Activated naive CD4-positive, alpha-beta T cell treated with anti-CD3 and anti-CD28 coated beads, Interleukin-2, amount 50 U/mL, for 72 hours (primary cell): Measurements from ENCODE around the gene PBX4. TPM values are rescaled to one million over a fixed set of nuclear protein-coding genes. Genes with fewer than 3 reads are reported as not detected.
"Not testable (repeated sequence)": the region's sequence is repeated elsewhere in the genome, so short reads cannot be mapped to it uniquely, and the experiment has no call there.

ENCODE experiments used
- ATAC-seq, 2 donors: fragments of 150-1000 bp; cut with Tn5 transposase; 2 replicates each; pipeline ENCODE4 v1.10.0; 2021; ENCODE audit warnings: mild to moderate bottlenecking in 2 of 2, moderate library complexity in 2 of 2
- DNase-seq, 2 donors: peaks; one replicate each; pipeline ENCODE4 v3.0.0; 2021 to 2022; ENCODE audit warnings: low spot score in 2 of 2
- H3K27ac Mint-ChIP-seq, 2 donors: one replicate each; pipeline ENCODE4 v1.8.0; 2022; ENCODE audit warnings: mild to moderate bottlenecking in 2 of 2, mixed read lengths in 2 of 2
- H3K36me3 Mint-ChIP-seq, 2 donors: one replicate each; pipeline ENCODE4 v1.8.0; 2022; ENCODE audit warnings: mixed read lengths in 2 of 2
- H3K9me3 Mint-ChIP-seq, 2 donors: one replicate each; pipeline ENCODE4 v1.8.0; 2022; ENCODE audit warnings: mixed read lengths in 2 of 2
- total RNA-seq, 2 donors: library from RNA; stranded (reverse); gene quantifications; one replicate each; pipeline ENCODE4 v1.2.3, GENCODE V29; 2022

PBX4 gene
- total RNA-seq, 2 donors from 2014 or later = 27.6 to 37.3 TPM

GRCh38 chr19:19615086-19615485, 3.4 kb downstream of the PBX4 start:
- peak; percentile 19 to 63 for ATAC-seq
- no peak for DNase-seq
- no peaks in the 10 kb centered on the region for H3K9me3 Mint-ChIP-seq

GRCh38 chr19:19613506-19613905, 5.0 kb downstream of the PBX4 start:
- Mint-ChIP-seq H3K36me3 (peaks cover 8 to 25% of the 10 kb centered on the region in 2 donors), H3K27ac (no peak overlapping the region), H3K9me3 (no peaks in the 10 kb centered on the region)
- no peak for ATAC-seq
- DNase-seq = no peak

More at GRCh38 chr19:19615086-19615485, 3.4 kb downstream of the PBX4 start:
- H3K36me3 Mint-ChIP-seq = peaks cover 8 to 15% of the 10 kb centered on the region in 2 donors
- H3K27ac Mint-ChIP-seq = peak overlapping the region; percentile 53 to 68

- ATAC-seq = no peak
Measured at GRCh38 chr19:19610376-19611202, 7.9 kb downstream of the PBX4 start.

GRCh38 chr19:19606686-19607085, 11.8 kb downstream of the PBX4 start:
- not testable (repeated sequence) for DNase-seq, ATAC-seq
- H3K27ac Mint-ChIP-seq = peak overlapping the region; percentile 78 to 95

More at GRCh38 chr19:19610376-19611202, 7.9 kb downstream of the PBX4 start:
- DNase-seq = no peak
- Mint-ChIP-seq H3K36me3 (peaks cover 0 to 27% of the 10 kb centered on the region in 2 donors), H3K9me3 (no peaks in the 10 kb centered on the region), H3K27ac (no peak overlapping the region)

GRCh38 chr19:19606021-19606420, 12.5 kb downstream of the PBX4 start:
- ATAC-seq (peak; percentile 86 to 88), DNase-seq (no peak)
- Mint-ChIP-seq H3K27ac (peak overlapping the region; percentile 78 to 95), H3K9me3 (peaks cover 7% of the 10 kb centered on the region in 2 donors), H3K36me3 (peaks cover 8 to 34% of the 10 kb centered on the region in 2 donors)

More at GRCh38 chr19:19606686-19607085, 11.8 kb downstream of the PBX4 start:
- H3K9me3 Mint-ChIP-seq = not testable (repeated sequence)
- H3K36me3 Mint-ChIP-seq = peaks cover 1 to 27% of the 10 kb centered on the region in 2 donors

- ATAC-seq = no peak
- Mint-ChIP-seq H3K9me3 (peaks cover 10% of the 10 kb centered on the region in 2 donors), H3K27ac (peak overlapping the region in 1 of 2 donors; percentile 100), H3K36me3 (peaks cover 11 to 24% of the 10 kb centered on the region in 2 donors)
- no peak for DNase-seq
Measured at GRCh38 chr19:19602713-19603324, 15.7 kb downstream of the PBX4 start.

GRCh38 chr19:19602136-19602712, 16.3 kb downstream of the PBX4 start:
- H3K36me3 Mint-ChIP-seq = peaks cover 16 to 29% of the 10 kb centered on the region in 2 donors
- DNase-seq = no peak
- ATAC-seq = no peak
- H3K27ac Mint-ChIP-seq = peak overlapping the region; percentile 60 to 100
- peaks cover 10% of the 10 kb centered on the region in 2 donors for H3K9me3 Mint-ChIP-seq

GRCh38 chr19:19600793-19601330, 17.6 kb downstream of the PBX4 start:
- no peak for ATAC-seq
- Mint-ChIP-seq H3K36me3 (peaks cover 17 to 30% of the 10 kb centered on the region in 2 donors), H3K9me3 (peaks cover 10% of the 10 kb centered on the region in 2 donors), H3K27ac (peak overlapping the region; percentile 60 to 100)
- DNase-seq = no peak

GRCh38 chr19:19598728-19599451, 19.6 kb downstream of the PBX4 start:
- peak; percentile 59 to 68 for ATAC-seq

GRCh38 chr19:19597809-19598306, 20.6 kb downstream of the PBX4 start:
- ATAC-seq = peak; percentile 78 to 81
- Mint-ChIP-seq H3K36me3 (peaks cover 17 to 36% of the 10 kb centered on the region in 2 donors), H3K27ac (peak overlapping the region; percentile 100), H3K9me3 (peaks cover 10% of the 10 kb centered on the region in 2 donors)
- peak; percentile 58 to 76 for DNase-seq

More at GRCh38 chr19:19598728-19599451, 19.6 kb downstream of the PBX4 start:
- Mint-ChIP-seq H3K36me3 (peaks cover 17 to 37% of the 10 kb centered on the region in 2 donors), H3K27ac (peak overlapping the region; percentile 100)
- not testable (repeated sequence) for H3K9me3 Mint-ChIP-seq
- DNase-seq = peak; percentile 56 to 77

GRCh38 chr19:19595171-19595701, 23.3 kb downstream of the PBX4 start:
- no peak for DNase-seq
- H3K9me3 Mint-ChIP-seq = no peaks in the 10 kb centered on the region
- H3K27ac Mint-ChIP-seq = peak overlapping the region in 1 of 2 donors; percentile 100
- ATAC-seq = no peak
- peaks cover 11 to 33% of the 10 kb centered on the region in 2 donors for H3K36me3 Mint-ChIP-seq

- Mint-ChIP-seq H3K27ac (peak overlapping the region in 1 of 2 donors; percentile 83), H3K9me3 (no peaks in the 10 kb centered on the region)
- no peak for DNase-seq
Measured at GRCh38 chr19:19594381-19594780, 24.1 kb downstream of the PBX4 start.

GRCh38 chr19:19592690-19593089, 25.8 kb downstream of the PBX4 start:
- Mint-ChIP-seq H3K36me3 (peaks cover 11 to 45% of the 10 kb centered on the region in 2 donors), H3K27ac (peak overlapping the region in 1 of 2 donors; percentile 88), H3K9me3 (no peaks in the 10 kb centered on the region)
- no peak for DNase-seq
- ATAC-seq = no peak

More at GRCh38 chr19:19594381-19594780, 24.1 kb downstream of the PBX4 start:
- no peak for ATAC-seq
- H3K36me3 Mint-ChIP-seq = peaks cover 11 to 33% of the 10 kb centered on the region in 2 donors

GRCh38 chr19:19591133-19591825, 27.2 kb downstream of the PBX4 start:
- Mint-ChIP-seq H3K27ac (peak overlapping the region; percentile 88 to 96), H3K36me3 (peaks cover 5 to 36% of the 10 kb centered on the region in 2 donors), H3K9me3 (no peaks in the 10 kb centered on the region)
- ATAC-seq = peak; percentile 92 to 94
- DNase-seq = peak; percentile 63 to 77

GRCh38 chr19:19588546-19588945, 29.9 kb downstream of the PBX4 start:
- no peak for ATAC-seq
- H3K27ac Mint-ChIP-seq = peak overlapping the region; percentile 88 to 94
- no peak for DNase-seq
- peaks cover 5 to 24% of the 10 kb centered on the region in 2 donors for H3K36me3 Mint-ChIP-seq
- H3K9me3 Mint-ChIP-seq = no peaks in the 10 kb centered on the region
